Sigmoid colon (tissue), 7 donors: ENCODE measurements around the gene DMBT1. TPM values are rescaled to one million over a fixed set of nuclear protein-coding genes. Genes with fewer than 3 reads are reported as not detected.

Experiments
- DNase-seq: peaks from one replicate; pipeline ENCODE4 v3.0.0-alpha.2; 2019
- H3K27ac ChIP-seq, 4 donors: fragments of 200-600 bp; sonication (generic); one replicate each; pipeline ENCODE4 v1.5.1; 2016 to 2019; ENCODE audit warnings: mild to moderate bottlenecking in 1 of 4
- H3K27me3 ChIP-seq, 3 donors: fragments of 200-600 bp; sonication (generic); one replicate each; pipeline ENCODE4 v1.5.1; 2019; ENCODE audit warnings: mild to moderate bottlenecking in 1 of 3
- H3K36me3 ChIP-seq, 4 donors: fragments of 200-600 bp; sonication (generic); one replicate each; pipeline ENCODE4 v1.5.1; 2016 to 2019
- H3K4me1 ChIP-seq, 4 donors: fragments of 200-600 bp; sonication (generic); one replicate each; pipeline ENCODE4 v1.5.1; 2017 to 2019
- H3K4me3 ChIP-seq, 4 donors: fragments of 200-600 bp; sonication (generic); one replicate each; pipeline ENCODE4 v1.5.1; 2017 to 2019; ENCODE audit warnings: mild to moderate bottlenecking in 2 of 4, moderate library complexity in 1 of 4
- H3K9me3 ChIP-seq, 4 donors: fragments of 200-600 bp in 3 of 4; sonication (generic) in 3 of 4; one replicate each; pipeline versions ENCODE4 v1.5.1 to v1.6.1; 2013 to 2019
- EP300 ChIP-seq, 4 donors: sonication (generic); formaldehyde crosslinking; IDR thresholded peaks; one replicate each; pipeline ENCODE4 v1.6.1; 2017; ENCODE audit warnings: antibody characterized with exemption in 4 of 4
- POLR2A ChIP-seq, 2 donors: fragments of 450-650 bp; IDR thresholded peaks; one replicate each; pipeline ENCODE4 v1.6.1; 2016; ENCODE audit warnings: antibody characterized with exemption in 2 of 2, mild to moderate bottlenecking in 2 of 2, moderate library complexity in 2 of 2
- POLR2AphosphoS5 ChIP-seq, 4 donors: sonication (generic); formaldehyde crosslinking; IDR thresholded peaks; one replicate each; pipeline ENCODE4 v1.6.1; 2017; ENCODE audit warnings: antibody characterized with exemption in 4 of 4
- WGBS, 2 donors: extraction: QIAGEN DNeasy Blood & Tissue Kit; methylation state at CpG; one replicate each; pipeline ENCODE4 v1.1.7; 2013; 5-methylcytosine and 5-hydroxymethylcytosine counted together
- intact Hi-C: fragments of 100-400 bp; cut with DNase I; formaldehyde crosslinking; loops from one replicate; pipeline ENCODE4 v1.15.1; 2023
- polyA plus RNA-seq, 3 donors: library from polyadenylated mRNA; stranded (reverse); fragments of 200-250 nt; gene quantifications; one replicate each; pipeline ENCODE4 v1.2.3, GENCODE V29; 2013
- total RNA-seq, 4 donors: library from RNA; depleted of rRNA; stranded (reverse); fragments of >200 nt; gene quantifications; one replicate each; pipeline ENCODE4 v1.1.0, GENCODE V29; 2016
- TF ChIP-seq, protein P1 (sequence below), 4 experiments: fragments of 450-650 bp in 3 of 4; fragments of 200-600 bp in 1 of 4; IDR thresholded peaks; one replicate each; pipeline ENCODE4 v1.5.1; 2016 to 2019; ENCODE audit warnings: antibody characterized with exemption in 4 of 4, mild to moderate bottlenecking in 3 of 4, moderate library complexity in 2 of 4
- donor health status: healthy with polysubstance abuse.
- donor health status: Bipolar disorder and iron deficiency.
- donor health status: healthy.

The DMBT1 gene
- total and polyA plus RNA-seq, 7 donors, result under 0.01 to 677 (median 1.2) TPM; not detected in 2

DNA sequence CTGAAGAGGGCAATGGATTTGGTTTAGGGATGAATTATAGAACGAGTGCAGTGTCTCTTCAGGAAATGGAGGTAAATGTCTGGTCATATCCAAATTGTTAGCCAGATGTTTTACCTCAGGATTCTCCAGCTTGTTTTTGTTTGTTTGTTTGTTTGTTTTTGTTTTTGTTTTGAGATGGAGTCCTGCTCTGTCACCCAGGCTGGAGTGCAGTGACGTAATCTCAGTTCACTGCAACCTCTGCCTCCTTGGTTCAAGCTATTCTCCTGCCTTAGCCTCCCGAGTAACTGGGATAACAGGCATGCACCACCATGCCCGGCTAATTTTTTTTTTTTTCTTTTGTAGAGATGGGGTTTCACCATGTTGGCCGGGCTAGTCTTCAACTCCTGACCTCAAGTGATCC is 132.2 kb downstream of the DMBT1 start:
- no peak overlapping the region for H3K27ac ChIP-seq
- H3K9me3 ChIP-seq, result no peaks in the 10 kb centered on the region
- H3K4me3 ChIP-seq, result no peak overlapping the region
- WGBS, 2 donors, result 58 to 81% methylated on average over 5 of the region's 5 CpGs
- no peaks in the 10 kb centered on the region for H3K36me3 ChIP-seq
- no peaks in the 10 kb centered on the region for H3K4me1 ChIP-seq
- H3K27me3 ChIP-seq, result no peaks in the 10 kb centered on the region
- TF ChIP-seq POLR2A (IDR thresholded peaks at IDR 0.05) (no peak), EP300 (IDR thresholded peaks at IDR 0.05) (no peak), POLR2AphosphoS5 (IDR thresholded peaks at IDR 0.05) (no peak)
- TF ChIP-seq, protein P1, sequence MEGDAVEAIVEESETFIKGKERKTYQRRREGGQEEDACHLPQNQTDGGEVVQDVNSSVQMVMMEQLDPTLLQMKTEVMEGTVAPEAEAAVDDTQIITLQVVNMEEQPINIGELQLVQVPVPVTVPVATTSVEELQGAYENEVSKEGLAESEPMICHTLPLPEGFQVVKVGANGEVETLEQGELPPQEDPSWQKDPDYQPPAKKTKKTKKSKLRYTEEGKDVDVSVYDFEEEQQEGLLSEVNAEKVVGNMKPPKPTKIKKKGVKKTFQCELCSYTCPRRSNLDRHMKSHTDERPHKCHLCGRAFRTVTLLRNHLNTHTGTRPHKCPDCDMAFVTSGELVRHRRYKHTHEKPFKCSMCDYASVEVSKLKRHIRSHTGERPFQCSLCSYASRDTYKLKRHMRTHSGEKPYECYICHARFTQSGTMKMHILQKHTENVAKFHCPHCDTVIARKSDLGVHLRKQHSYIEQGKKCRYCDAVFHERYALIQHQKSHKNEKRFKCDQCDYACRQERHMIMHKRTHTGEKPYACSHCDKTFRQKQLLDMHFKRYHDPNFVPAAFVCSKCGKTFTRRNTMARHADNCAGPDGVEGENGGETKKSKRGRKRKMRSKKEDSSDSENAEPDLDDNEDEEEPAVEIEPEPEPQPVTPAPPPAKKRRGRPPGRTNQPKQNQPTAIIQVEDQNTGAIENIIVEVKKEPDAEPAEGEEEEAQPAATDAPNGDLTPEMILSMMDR (IDR thresholded peaks at IDR 0.05), result no peak
- intact Hi-C loops, result no loop called here
- DNase-seq, result no peak

Other genes starting within 250 kb of the DMBT1 start
- 10 to 100 TPM; 34.1 to 53.2 (median 50.4) TPM for gene PLEKHA1, start 186.0 kb upstream of the DMBT1 start, total RNA-seq
- gene PLEKHA1, start 186.0 kb upstream of the DMBT1 start, polyA plus RNA-seq, result 10 to 100 TPM; 20.9 to 38.4 (median 22.8) TPM
- gene ARMS2, start 106.1 kb upstream of the DMBT1 start, total RNA-seq, result 1 to 10 TPM in 1 of 4 donors, not detected in 3; 1.1 TPM
- not detected for gene ARMS2, start 106.1 kb upstream of the DMBT1 start, polyA plus RNA-seq
- 100 to 1,000 TPM; 119 to 162 (median 127) TPM for gene HTRA1, start 99.2 kb upstream of the DMBT1 start, total RNA-seq
- gene HTRA1, start 99.2 kb upstream of the DMBT1 start, polyA plus RNA-seq, result 10 to 100 TPM; 22.7 to 43.8 (median 36.0) TPM
- gene C10orf120, start 139.1 kb downstream of the DMBT1 start, total RNA-seq, result not detected
- gene C10orf120, start 139.1 kb downstream of the DMBT1 start, polyA plus RNA-seq, result not detected